IPS-NIHi7 (cell line): ENCODE results near the gene TACR2.
"Not testable (repeated sequence)": the region's sequence is repeated elsewhere in the genome, so short reads cannot be mapped to it uniquely, and the experiment has no call there.

Experiments used
- DNase-seq: peaks from one replicate; pipeline ENCODE4 v3.0.0; 2012; ENCODE audit warnings: mixed read lengths; ENCODE audit errors: extremely low spot score

TACR2 gene

DNA sequence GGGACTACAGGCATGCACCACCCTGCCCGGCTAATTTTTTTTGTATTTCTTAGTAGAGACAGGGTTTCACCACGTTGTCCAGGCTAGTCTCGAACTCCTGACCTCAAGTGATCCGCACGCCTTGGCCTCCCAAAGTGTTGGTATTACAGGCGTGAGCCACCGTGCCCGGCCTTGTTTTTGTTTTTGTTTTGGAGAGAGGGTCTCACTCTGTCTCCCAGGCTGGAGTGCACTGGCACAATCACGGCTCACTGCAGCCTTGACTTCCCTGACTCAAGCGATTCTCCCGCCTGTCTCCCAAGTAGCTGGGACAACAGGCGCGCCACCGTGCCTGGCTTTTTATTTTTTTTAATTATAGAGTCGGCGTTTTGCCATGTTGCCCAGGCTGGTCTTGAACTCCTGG, 33.7 kb upstream of the TACR2 start:
- not testable (repeated sequence) for DNase-seq

DNA sequence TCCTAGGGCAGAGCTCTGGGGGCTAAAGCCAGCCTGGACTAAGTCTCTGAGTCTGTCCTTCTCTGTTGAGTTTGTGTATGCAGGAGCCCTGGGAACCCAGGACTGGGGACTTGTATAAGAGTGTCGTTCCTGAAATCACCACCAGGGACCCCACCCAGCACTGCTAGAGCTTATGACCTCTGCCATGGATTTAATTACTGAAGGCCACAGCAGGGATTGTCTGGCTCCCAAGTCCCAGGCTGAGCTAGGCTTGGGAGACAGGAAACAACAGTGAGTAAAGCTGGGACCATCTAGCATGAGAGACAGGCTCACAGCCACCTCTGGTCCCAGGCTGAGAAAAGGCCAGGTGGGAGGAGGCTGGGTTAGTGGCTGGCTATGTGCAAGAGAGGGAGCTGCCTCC, 33.1 kb upstream of the TACR2 start:
- peak; percentile 74 for DNase-seq

DNA sequence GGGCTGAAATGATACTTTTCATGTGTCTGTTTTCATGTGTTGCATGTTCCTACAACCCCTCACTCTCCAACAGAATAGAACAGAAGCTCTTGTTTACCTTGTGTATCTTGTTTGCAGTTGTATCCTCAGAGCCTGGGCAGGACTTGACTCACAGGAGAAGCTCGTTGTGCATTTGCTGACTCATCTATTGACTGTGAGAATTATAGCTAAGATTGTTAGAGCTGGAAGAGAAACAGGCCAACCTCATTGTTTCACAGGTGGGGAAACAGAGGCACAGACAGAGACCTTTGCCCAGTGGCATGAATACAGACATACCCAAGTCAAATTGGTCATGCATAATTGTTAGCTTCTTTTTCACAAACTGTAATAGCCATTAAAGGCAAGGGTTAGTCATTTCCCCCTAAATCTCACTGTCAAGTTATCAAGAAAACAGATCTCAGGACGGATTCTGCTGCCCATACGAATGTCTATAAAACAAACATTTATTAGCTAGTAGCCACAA, 30.0 kb upstream of the TACR2 start:
- DNase-seq, result no peak

DNA sequence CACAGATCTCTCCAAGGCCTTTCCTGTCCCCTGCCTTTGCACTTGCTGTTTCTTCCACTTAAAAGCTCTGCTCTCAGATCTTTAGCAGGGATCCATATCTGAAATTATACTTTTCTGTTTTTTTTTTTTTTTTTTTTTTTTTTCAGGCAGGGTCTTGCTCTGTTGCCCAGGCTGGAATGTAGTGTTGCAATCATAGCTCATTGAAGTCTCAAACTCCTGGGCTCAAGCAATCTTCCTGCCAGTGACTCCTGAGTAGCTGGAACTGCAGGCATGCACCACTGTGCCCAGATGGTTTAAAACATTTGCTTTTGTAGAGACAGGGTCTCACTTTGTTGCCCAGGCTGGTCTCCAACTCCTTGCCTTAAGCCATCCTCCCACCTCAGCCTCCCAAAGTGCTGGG, 29.5 kb upstream of the TACR2 start:
- DNase-seq, result no peak

DNA sequence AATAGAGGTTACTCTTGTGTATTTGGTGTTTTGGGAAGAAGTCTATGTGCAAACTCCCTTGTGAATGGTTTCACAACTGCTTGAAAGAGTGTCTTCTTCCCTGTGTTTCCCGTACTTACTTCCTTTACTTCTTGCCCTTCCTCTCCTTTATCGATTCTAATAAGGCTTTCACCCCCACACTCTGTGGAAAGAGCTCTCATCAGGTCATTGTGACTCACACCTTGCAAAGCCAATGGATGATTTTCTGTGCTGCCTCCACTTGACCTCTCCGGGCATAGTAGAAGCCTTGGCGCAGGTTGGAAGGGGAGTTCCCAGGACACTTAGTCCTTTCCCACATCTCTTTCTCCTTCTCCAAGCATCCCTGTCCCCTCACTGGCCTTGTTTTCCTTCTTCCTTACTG, 28.3 kb upstream of the TACR2 start:
- DNase-seq, result no peak

DNA sequence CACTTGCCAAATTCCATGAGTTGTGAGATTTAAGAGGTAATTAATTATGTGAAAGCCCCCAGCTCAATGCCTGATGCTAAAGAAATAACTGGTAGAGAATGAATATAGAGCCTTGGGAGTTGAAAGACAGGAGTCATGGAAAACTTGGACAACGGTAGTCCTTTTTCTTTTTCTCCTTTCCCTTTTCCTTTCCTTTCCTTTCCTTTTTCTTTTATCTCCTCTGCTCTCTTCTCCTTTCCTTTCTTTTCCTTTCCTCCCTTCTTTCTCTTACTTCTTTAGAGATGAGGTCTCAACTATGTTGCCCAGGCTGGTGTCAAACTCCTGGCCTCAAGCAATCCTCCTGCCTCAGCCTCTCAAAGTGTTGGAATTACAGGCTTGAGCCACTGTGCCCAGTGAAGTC, 26.6 kb upstream of the TACR2 start:
- DNase-seq, result no peak

DNA sequence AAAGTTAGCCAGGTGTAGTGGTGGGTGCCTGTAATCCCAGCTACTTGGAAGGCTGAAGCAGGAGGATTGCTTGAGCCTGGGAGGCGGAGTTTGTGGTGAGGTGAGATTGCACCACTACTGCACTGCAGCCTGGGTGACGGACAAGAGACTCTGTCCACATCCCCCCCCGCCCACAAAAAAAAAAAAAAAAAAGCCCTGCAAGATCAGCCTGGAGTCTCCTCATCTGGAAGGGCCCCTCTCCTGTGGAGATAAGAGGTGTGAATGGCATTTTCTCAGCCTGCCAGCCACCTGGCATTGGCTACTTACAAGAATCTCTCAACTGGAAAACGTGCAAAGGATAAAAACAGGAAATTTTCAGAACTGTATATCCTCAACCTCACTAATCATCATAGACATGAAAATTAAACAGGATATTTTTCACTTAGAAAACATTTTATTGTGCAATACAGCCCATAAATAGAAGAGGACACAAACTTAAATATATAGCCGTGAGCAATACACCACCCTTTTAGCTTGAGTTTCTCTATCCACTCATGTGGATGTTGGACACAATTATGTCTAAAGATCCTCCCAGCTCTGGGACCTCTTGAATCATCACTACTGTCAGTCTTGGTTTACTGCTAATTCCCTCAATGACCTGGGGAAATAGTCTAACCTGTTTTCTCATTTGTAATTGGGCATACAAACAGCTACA, 23.2 kb upstream of the TACR2 start:
- DNase-seq, result no peak

DNA sequence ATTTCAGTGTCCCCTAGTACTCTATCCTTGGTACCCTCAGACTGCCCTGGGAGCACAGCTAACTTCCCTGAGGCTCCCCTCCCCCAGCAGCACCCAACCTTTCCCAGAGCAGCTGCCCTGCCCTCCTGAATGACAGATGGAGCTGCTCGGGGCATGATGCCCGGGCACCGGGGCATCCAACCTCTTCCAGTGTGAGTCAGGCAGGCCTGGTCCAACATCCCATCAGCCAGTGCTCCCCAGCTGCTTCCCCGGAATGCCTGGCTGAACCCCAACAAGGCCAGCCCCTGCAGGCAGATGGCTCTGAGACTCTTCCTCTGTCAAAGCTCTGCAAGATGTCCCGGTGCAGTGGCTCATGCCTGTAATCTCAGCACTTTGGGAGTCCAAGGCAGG, 22.6 kb upstream of the TACR2 start:
- no peak for DNase-seq

DNA sequence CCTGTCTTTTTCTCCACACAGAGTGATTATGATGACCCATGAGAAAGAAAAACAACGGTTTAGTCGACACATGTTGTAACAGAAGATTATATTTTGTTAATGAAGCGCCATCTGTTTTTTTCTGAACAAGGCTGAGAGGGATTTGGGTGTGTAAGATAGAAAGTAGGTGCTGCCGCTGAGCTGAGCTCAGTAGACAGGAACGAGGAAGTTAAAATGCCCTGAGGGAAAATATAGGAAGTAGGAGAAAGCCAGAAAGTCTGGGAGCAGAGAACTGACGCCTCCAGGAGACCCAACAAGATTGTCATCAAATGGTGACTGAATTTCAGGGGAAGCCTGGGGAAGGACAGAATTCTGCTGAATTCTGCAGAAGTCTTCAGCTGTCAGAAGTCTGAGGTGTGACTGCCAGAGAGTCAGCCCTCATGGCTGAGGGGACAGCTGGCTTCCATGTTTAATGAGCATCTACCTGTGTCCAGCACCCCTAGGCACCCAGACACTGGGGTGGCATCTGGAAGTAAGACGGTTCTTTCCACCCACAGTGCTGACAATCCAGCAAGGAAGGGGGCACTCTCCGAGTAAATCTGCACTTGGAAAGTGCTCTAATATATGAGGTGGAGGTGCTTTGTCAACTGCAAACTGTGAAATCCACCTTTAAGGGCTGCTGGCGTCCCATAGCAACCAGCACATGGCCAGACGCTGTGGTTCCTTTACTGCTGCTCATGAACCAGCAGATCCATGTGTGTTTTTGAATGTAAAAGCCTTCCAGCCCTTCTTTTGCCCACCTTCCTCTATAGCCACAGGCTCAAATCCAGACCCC, 22.0 kb upstream of the TACR2 start:
- no peak for DNase-seq

DNA sequence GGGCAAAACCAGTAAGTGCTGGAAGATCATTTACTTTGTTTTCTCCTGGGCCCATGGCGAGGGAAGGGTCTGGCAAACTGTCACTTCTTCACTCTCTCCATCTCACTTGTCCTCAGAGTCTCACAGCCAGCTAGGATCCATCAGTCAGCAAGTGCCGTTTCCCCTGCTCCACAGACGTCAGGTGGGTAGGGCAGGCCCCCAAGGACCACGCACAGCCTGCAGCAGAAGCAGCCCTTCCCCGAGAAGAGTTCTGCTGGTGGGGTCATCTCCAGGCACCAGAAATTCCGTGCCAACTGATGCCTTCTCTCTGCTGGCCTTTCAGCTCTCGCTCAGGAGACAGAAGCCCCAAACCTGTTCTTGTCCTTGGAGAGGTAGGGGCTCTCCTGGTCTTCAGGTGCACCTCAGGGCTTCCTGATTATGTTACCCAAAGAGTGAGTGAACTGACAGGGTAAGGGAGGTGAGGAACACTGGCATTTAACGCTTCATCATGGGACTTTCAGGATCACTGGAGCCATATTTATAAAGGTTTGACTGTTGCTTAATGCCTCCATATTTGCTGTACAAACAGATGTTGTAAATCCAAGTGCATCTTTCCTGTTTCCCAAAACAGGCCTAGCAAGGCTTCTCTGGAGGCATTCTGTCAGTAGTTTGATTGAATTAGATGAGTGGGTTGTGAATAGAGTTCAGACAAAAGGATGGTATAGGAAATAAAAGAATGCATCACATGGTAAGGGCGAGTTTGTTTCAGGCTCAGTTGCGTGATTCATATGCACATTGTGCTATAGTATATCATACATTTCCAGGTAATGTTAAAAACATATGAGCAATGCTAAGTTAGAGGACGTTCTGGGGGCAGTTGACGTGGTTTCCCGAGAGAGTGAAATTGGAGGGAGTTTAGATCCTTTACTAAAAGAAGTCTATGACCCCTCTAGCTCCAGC, 20.9 kb upstream of the TACR2 start:
- no peak for DNase-seq

DNA sequence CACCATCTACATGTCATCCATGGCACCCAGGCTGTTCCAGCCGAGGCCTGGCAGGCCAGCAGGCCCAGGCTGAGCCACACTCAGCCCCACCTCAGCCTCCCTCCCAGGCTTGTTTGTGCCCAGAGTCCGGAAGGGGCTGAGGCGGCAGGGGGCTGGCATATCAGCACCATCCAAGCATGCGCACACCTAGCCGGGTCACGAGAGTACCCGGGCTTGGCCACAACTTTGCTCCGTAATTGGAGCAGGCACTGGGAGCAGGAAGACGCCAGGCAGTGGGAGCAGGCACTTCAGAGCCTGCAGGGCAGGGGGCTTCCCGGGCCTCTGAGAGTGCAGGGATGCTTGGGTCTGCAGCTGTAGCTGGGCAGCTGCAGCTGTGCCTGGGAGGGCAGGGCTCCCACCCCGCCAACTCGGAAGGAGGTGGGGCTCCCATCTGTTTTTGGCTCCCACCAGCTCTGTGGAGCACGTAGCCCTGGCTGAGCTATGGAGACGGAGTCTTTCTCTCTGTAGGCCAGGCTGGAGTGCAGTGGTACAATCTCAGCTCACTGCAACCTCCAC, 19.3 kb upstream of the TACR2 start:
- no peak for DNase-seq

DNA sequence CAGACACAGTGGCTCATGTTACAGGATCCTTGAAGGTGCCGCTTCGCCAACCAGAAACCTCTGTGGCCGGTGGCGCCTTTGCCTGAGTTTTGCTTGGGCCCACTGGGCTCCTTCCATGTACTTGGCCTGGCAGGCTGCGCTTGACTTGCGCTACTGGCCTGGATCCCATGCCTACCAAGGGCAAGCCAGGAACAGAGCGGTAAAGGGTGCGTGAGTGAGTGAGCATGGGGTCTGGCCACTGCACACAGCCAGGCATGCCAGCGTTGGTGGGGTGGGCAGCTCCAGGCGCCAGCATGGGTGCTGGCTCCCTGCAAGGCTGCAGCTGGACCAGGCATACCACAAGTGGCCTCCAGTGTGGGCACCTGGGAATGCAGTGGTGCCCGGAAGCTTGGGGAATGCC, 18.2 kb upstream of the TACR2 start:
- DNase-seq, result no peak

DNA sequence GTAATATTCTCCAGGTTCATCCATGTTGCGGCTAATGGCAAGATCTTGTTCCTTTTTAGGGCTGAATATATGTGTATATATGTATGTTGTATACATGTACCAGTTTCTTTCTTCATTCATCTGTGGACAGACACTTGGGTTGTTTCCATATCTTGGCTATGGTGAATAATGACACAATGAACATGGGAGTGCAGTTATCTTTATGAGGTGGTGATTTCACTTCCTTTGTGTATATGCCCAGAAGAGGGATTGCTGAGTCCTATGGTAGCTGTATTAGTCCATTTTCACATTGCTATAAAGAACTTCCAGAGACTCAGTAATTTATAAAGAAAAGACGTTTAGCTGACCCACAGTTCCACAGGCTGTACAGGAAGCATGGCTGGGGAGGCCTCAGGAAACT, 17.5 kb upstream of the TACR2 start:
- no peak for DNase-seq

DNA sequence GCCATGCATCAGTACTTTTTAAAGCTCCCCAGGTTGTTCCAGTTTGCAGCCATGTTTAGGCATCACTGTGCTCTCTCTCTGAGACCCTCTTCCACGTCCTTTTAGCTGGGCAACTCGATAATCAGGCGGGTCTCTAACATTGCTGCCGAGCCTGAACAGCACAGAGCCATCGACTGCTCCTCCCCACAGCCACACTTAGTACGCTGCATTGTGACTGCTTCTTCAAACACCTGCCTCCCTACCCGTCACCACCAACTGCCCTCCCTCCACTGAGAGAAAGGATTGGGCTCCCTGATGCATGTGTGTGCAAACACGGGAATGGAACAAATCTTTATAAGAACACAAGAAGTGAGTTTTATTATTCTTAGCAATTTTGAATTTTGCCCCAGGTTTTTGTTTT, 11.4 kb upstream of the TACR2 start:
- no peak for DNase-seq

DNA sequence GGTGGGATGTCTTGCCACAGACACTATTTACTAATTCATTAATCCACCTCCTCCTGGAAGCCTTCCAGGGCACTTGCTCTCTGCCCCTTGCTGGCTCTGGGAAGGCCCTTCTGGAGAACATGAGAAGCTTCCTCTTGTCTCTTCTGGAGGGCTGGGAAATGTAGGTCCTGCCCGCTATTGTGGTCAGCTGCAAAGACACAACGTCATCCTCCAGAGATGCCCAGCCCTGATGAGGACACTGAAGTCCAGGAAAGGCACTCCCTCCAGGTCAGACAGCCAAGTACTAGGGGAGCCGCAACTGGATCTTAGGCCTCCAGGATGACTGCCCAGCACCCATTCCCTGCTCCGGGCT, 9.6 kb upstream of the TACR2 start:
- DNase-seq, result no peak

DNA sequence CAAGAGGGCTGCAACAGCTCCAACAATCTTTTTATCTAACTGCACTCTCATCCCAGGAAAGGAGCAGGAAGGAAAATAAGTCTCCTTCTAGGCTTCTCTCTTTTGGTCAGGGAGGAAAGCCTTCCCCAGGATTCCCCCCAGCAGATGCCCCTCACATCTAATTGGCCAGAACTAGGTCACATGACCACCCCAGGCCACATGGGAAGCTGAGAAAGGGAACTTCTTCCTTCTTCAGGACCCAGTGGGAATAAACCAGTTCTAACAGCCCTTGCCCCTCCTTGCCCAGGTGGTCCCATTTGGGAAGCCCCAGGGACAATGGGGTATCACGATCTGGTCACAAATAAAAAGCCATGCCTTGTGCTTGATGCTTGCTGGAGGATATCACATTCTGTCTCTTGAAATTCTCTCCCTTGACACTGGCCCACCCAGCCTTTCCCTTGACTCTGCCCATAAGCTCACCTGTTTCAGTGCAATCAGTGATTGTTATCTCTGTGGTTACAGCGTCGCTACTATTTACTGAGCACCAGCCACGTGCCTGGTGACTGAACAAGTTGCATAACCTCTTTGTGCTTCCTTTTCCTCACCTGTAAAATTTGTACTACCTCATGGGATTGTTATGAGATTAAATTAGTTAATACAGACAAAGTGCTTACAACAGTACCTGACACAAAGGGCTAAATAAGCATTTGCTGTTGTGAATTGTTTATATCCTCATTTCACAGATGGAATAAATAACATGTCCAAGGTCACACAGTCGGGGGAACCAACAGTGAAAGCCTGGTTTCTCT, 9.0 kb upstream of the TACR2 start:
- DNase-seq, result no peak

DNA sequence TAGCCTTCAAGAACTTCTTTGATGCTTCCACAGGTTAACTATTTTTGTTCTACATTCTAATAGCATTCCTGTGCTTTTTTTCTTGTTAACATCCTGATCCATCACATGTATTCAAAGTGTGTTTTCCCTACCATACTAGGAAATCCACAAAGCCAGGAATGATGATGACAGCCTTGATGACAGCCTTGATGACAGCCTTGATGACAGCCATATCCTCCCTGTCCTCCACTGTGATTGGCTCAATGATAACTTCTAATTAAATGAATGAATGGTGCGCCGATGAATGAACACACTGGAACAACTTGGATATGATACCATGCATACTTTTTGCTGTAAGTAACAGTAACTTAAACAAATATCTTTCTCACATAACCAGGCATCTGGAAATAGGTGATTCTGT, 8.3 kb upstream of the TACR2 start:
- no peak for DNase-seq

DNA sequence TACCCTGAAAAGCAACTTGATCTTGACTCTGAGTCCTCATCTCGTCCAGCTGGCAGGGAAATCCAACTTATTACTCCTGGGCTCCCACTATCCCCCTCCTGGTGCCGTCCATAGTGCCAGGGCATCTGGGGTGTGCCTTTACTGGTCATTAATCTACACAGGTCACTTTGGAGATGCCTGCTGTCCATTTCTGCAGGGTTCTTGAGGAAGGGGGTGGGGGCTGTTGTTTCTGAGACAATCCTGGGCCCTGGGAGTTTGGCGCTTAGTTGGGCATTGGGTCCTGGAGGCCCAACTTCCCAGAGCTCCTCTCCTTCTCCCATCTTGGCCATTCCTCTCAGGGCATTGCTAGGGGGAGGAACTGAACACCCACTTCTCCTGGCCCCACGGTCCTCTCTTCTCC, 6.0 kb upstream of the TACR2 start:
- DNase-seq, result no peak

DNA sequence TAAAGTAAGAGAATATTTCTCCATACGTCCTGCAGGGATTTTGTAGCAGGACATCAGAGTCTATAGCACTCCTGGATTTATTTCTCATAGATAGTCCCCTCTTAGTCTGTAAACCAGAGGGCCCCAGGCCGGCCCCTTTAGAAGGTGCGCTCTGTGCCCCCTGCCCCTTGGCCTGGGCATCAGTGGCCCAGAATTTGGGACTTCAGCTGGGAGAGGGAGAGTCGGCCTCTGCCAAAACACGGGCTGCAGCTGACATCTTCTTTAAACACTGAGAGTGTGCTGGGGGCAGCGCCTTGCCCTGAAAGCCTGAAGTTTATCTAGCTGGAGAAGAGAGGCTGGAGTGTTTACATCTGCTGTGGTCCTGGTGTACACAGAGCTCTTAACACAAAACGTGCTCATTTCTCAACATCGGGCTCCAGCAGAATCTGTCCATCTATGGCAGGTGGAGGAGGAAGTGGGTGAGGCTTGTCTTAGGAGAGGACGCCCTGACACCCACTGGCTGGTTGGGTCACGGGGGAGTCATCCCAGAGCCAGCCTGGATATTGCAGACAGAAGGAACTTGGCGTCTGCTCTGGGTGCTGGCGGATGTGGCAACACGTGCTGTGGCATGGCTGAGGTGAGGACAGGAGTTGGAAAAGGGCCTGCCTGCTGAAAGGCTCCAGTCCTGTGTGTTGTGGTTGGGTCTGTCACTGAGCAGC, 5.0 kb upstream of the TACR2 start:
- no peak for DNase-seq

DNA sequence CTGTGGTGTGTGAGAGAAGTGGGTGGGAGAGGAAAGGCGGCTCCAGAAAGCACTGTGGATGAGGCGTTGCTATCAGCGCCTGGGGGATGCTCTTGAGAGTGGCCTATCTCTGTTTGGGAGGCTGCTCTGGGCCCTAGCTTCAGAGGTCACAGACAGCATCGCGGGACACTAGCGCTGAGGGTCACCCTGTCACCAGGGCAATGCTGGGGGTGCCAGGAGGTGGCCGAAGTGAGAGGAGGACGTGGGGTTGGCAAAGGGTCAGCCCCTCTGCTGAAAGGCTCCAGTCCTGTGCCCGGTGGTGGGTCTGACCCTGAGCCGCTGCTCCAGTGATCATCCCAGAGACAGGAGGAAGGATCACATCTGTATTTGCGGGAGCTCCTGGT, 3.0 kb upstream of the TACR2 start:
- DNase-seq, result no peak
